Mesendoderm (in vitro differentiated cells): Measurements from ENCODE around the gene VGLL3.

ENCODE experiments used
- DNase-seq: peaks from one replicate; pipeline ENCODE4 v3.0.0; 2013
- H2AK5ac ChIP-seq: 2 replicates; pipeline ENCODE4 v1.6.1; 2013; ENCODE audit warnings: low read length, inconsistent platforms
- H2BK120ac ChIP-seq: 2 replicates; pipeline ENCODE4 v1.6.1; 2013; ENCODE audit warnings: low read depth, mild to moderate bottlenecking, low read length, moderate library complexity, mixed read lengths
- H2BK15ac ChIP-seq: replicated peaks from 2 replicates; pipeline ENCODE4 v1.6.1; 2013; ENCODE audit warnings: low read depth, mild to moderate bottlenecking, moderate library complexity
- H2BK5ac ChIP-seq: 2 replicates; pipeline ENCODE4 v1.6.1; 2013; ENCODE audit warnings: low read length, inconsistent platforms
- H3K18ac ChIP-seq: 2 replicates; pipeline ENCODE4 v1.6.1; 2013; ENCODE audit warnings: mild to moderate bottlenecking, low read length, mixed read lengths
- H3K23ac ChIP-seq: one replicate; pipeline ENCODE4 v1.6.1; 2013; ENCODE audit warnings: low read length
- H3K27ac ChIP-seq: 2 replicates; pipeline ENCODE4 v1.5.1; 2013; ENCODE audit warnings: low read depth, mild to moderate bottlenecking, inconsistent platforms, low read length, moderate library complexity
- H3K27me3 ChIP-seq: 2 replicates; pipeline ENCODE4 v1.6.1; 2013; ENCODE audit warnings: low read length, control low read depth, mild to moderate bottlenecking, inconsistent platforms; ENCODE audit not compliant: insufficient read depth, poor library complexity
- H3K36me3 ChIP-seq: 2 replicates; pipeline ENCODE4 v1.6.1; 2013; ENCODE audit warnings: low read length, inconsistent platforms; ENCODE audit not compliant: control insufficient read depth, insufficient read depth
- H3K4ac ChIP-seq: one replicate; pipeline ENCODE4 v1.6.1; 2013; ENCODE audit warnings: low read depth, mild to moderate bottlenecking, low read length, moderate library complexity
- H3K4me1 ChIP-seq: 2 replicates; pipeline ENCODE4 v1.6.1; 2013; ENCODE audit warnings: low read depth, low read length, inconsistent platforms; ENCODE audit not compliant: control insufficient read depth
- H3K4me2 ChIP-seq: 2 replicates; pipeline ENCODE4 v1.6.1; 2013; ENCODE audit warnings: low read length
- H3K4me3 ChIP-seq: 2 replicates; pipeline ENCODE4 v1.5.1; 2013; ENCODE audit warnings: mild to moderate bottlenecking, low read length
- H3K56ac ChIP-seq: one replicate; pipeline ENCODE4 v1.6.1; 2013; ENCODE audit warnings: low read length
- H3K79me1 ChIP-seq: 2 replicates; pipeline ENCODE4 v1.6.1; 2013; ENCODE audit warnings: low read length, inconsistent platforms
- H3K79me2 ChIP-seq: 2 replicates; pipeline ENCODE4 v1.6.1; 2013; ENCODE audit warnings: mild to moderate bottlenecking, low read length; ENCODE audit not compliant: control insufficient read depth, insufficient read depth
- H3K9ac ChIP-seq: 2 replicates; pipeline ENCODE4 v1.6.1; 2013; ENCODE audit warnings: low read length, inconsistent platforms
- H4K5ac ChIP-seq: one replicate; pipeline ENCODE4 v1.6.1; 2013; ENCODE audit warnings: low read length
- H4K8ac ChIP-seq: one replicate; pipeline ENCODE4 v1.6.1; 2013; ENCODE audit warnings: low read depth, mild to moderate bottlenecking, control low read depth, low read length, moderate library complexity
- WGBS: extraction: QIAGEN DNeasy Blood & Tissue Kit; methylation state at CpG from one replicate; pipeline ENCODE4 v1.1.7; 2013; ENCODE audit warnings: low lambda C conversion rate, missing lambda C conversion rate; ENCODE audit not compliant: insufficient coverage; ENCODE audit errors: extremely low coverage; 5-methylcytosine and 5-hydroxymethylcytosine counted together

The VGLL3 gene

GRCh38 chr3:86930181-86930580, 60.8 kb downstream of the VGLL3 start:
- no peaks in the 10 kb centered on the region for H3K79me1 ChIP-seq

GRCh38 chr3:86929046-86929445, 61.9 kb downstream of the VGLL3 start:
- no peaks in the 10 kb centered on the region for H3K79me2 ChIP-seq
- no peak overlapping the region for H3K4ac ChIP-seq
- no CpG with 5 or more reads among the region's 7 CpGs for WGBS
- no peaks in the 10 kb centered on the region for H3K4me1 ChIP-seq
- no peak overlapping the region for H3K9ac ChIP-seq
- no peak overlapping the region for H3K18ac ChIP-seq
- H4K8ac ChIP-seq: no peak overlapping the region
- H3K79me1 ChIP-seq: no peaks in the 10 kb centered on the region
- no peak overlapping the region for H3K56ac ChIP-seq
- no peaks in the 10 kb centered on the region for H3K27me3 ChIP-seq
- no peaks in the 10 kb centered on the region for H3K36me3 ChIP-seq
- H2BK120ac ChIP-seq: no peak overlapping the region
- no peak overlapping the region for H2BK15ac ChIP-seq
- no peak overlapping the region for H3K27ac ChIP-seq
- no peak overlapping the region for H2BK5ac ChIP-seq
- H3K23ac ChIP-seq: no peak overlapping the region
- no peak overlapping the region for H3K4me3 ChIP-seq
- peak; percentile 18 for DNase-seq
- no peak overlapping the region for H2AK5ac ChIP-seq
- H3K4me2 ChIP-seq: no peak overlapping the region
- H4K5ac ChIP-seq: no peak overlapping the region

More at GRCh38 chr3:86930181-86930580, 60.8 kb downstream of the VGLL3 start:
- Histone ChIP-seq H3K4ac (no peak overlapping the region), H3K4me2 (no peak overlapping the region), H3K27me3 (no peaks in the 10 kb centered on the region), H2BK15ac (no peak overlapping the region), H2BK5ac (no peak overlapping the region), H3K18ac (no peak overlapping the region), H3K4me3 (no peak overlapping the region), H4K8ac (no peak overlapping the region), H3K9ac (no peak overlapping the region), H3K4me1 (no peaks in the 10 kb centered on the region), H2BK120ac (no peak overlapping the region), H3K23ac (no peak overlapping the region), H2AK5ac (no peak overlapping the region), H3K79me2 (no peaks in the 10 kb centered on the region), H4K5ac (no peak overlapping the region), H3K56ac (no peak overlapping the region), H3K27ac (no peak overlapping the region), H3K36me3 (no peaks in the 10 kb centered on the region)
- no peak for DNase-seq
- WGBS: no CpG with 5 or more reads among the region's 1 CpG

- Histone ChIP-seq H2BK15ac (no peak overlapping the region), H3K9ac (no peak overlapping the region), H3K23ac (no peak overlapping the region), H3K4me3 (no peak overlapping the region), H3K18ac (no peak overlapping the region), H4K8ac (no peak overlapping the region), H3K79me2 (no peaks in the 10 kb centered on the region), H3K4me1 (no peaks in the 10 kb centered on the region), H3K56ac (no peak overlapping the region), H3K4ac (no peak overlapping the region), H3K27me3 (no peaks in the 10 kb centered on the region), H4K5ac (no peak overlapping the region), H2BK120ac (no peak overlapping the region), H2AK5ac (no peak overlapping the region), H3K27ac (no peak overlapping the region), H3K4me2 (no peak overlapping the region), H2BK5ac (no peak overlapping the region), H3K36me3 (no peaks in the 10 kb centered on the region), H3K79me1 (no peaks in the 10 kb centered on the region)
- no CpG with 5 or more reads among the region's 3 CpGs for WGBS
- DNase-seq: peak; percentile 5
Observed at GRCh38 chr3:86923071-86923491, 67.9 kb downstream of the VGLL3 start.

- Histone ChIP-seq H2BK15ac (no peak overlapping the region), H3K9ac (no peak overlapping the region), H2AK5ac (no peak overlapping the region), H3K79me1 (no peaks in the 10 kb centered on the region), H3K56ac (no peak overlapping the region), H3K27me3 (no peaks in the 10 kb centered on the region), H3K4ac (no peak overlapping the region), H4K5ac (no peak overlapping the region), H3K27ac (no peak overlapping the region), H3K4me2 (no peak overlapping the region), H3K4me1 (no peaks in the 10 kb centered on the region), H3K79me2 (no peaks in the 10 kb centered on the region), H2BK120ac (no peak overlapping the region), H3K18ac (no peak overlapping the region), H3K4me3 (no peak overlapping the region), H4K8ac (no peak overlapping the region), H2BK5ac (no peak overlapping the region), H3K36me3 (no peaks in the 10 kb centered on the region), H3K23ac (no peak overlapping the region)
- DNase-seq: no peak
- no CpG with 5 or more reads among the region's 1 CpG for WGBS
Observed at GRCh38 chr3:86921971-86922680, 68.8 kb downstream of the VGLL3 start.

GRCh38 chr3:86914670-86915069, 76.3 kb downstream of the VGLL3 start:
- no CpG with 5 or more reads among the region's 3 CpGs for WGBS
- no peak overlapping the region for H2BK120ac ChIP-seq
- no peaks in the 10 kb centered on the region for H3K27me3 ChIP-seq
- no peak overlapping the region for H3K56ac ChIP-seq
- no peak overlapping the region for H3K4ac ChIP-seq
- H3K27ac ChIP-seq: no peak overlapping the region
- H3K23ac ChIP-seq: no peak overlapping the region
- H3K9ac ChIP-seq: no peak overlapping the region
- no peak overlapping the region for H2BK5ac ChIP-seq
- H2BK15ac ChIP-seq: no peak overlapping the region
- H3K79me2 ChIP-seq: no peaks in the 10 kb centered on the region
- no peaks in the 10 kb centered on the region for H3K79me1 ChIP-seq
- no peak overlapping the region for H4K5ac ChIP-seq
- no peak overlapping the region for H2AK5ac ChIP-seq
- no peak overlapping the region for H3K18ac ChIP-seq
- no peak overlapping the region for H3K4me3 ChIP-seq
- H4K8ac ChIP-seq: no peak overlapping the region
- no peak overlapping the region for H3K4me2 ChIP-seq
- no peak for DNase-seq
- no peaks in the 10 kb centered on the region for H3K36me3 ChIP-seq
- H3K4me1 ChIP-seq: no peaks in the 10 kb centered on the region

GRCh38 chr3:86913160-86913559, 77.8 kb downstream of the VGLL3 start:
- no peak overlapping the region for H3K4me2 ChIP-seq
- no peak overlapping the region for H2BK15ac ChIP-seq
- DNase-seq: no peak
- no peak overlapping the region for H3K18ac ChIP-seq
- H2BK120ac ChIP-seq: no peak overlapping the region
- no peak overlapping the region for H3K27ac ChIP-seq
- no peak overlapping the region for H3K23ac ChIP-seq
- H3K4me3 ChIP-seq: no peak overlapping the region
- no peaks in the 10 kb centered on the region for H3K79me2 ChIP-seq
- no peak overlapping the region for H4K5ac ChIP-seq
- H2AK5ac ChIP-seq: no peak overlapping the region
- H2BK5ac ChIP-seq: no peak overlapping the region
- no peaks in the 10 kb centered on the region for H3K27me3 ChIP-seq
- no peaks in the 10 kb centered on the region for H3K36me3 ChIP-seq
- no peak overlapping the region for H3K56ac ChIP-seq
- H3K4ac ChIP-seq: no peak overlapping the region
- H3K9ac ChIP-seq: no peak overlapping the region
- no peaks in the 10 kb centered on the region for H3K4me1 ChIP-seq
- WGBS: no CpG with 5 or more reads among the region's 3 CpGs
- H3K79me1 ChIP-seq: no peaks in the 10 kb centered on the region
- no peak overlapping the region for H4K8ac ChIP-seq
